GM21786 (cell line): ENCODE measurements around the gene ACSF2.

ENCODE experiments used
- ATAC-seq: cut with Tn5 transposase; IDR thresholded peaks from one replicate; pipeline ENCODE4 v1.9.1; 2021; ENCODE audit not compliant: unreplicated experiment

Gene ACSF2

DNA sequence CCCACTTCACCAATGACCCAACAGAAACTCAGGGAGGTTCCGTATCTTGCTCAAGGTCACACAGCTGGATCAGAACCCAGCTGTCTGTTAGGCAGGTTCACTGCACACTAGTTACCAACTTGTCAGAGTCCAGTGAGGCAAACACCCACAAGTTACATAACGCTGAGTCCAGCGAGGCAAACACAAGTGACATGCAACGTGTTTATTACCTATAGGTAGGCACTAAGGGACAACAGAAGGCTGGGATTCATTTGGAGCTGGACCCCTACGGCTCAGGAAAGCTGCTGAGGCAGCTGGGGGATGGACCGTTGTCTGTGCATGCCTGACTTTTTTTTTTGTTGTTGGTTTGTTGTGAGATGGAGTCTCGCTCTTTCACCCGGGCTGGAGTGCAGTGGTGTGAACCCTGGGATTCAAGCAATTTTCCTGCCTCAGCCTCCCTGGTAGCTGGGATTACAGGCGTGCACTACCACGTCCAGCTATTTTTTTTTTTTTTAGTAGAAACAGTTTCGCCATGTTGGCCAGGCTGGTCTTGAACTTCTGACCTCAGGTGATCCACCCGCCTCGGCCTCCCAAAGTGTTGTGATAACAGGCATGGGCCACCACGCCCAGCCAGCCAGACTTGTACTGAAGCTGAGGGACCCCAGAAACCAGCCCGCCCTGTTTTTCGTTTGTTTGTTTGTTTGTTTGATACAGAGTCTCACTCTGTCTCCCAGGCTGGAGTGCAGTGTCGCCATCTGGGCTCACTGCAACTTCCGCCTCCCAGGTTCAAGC lies 50.7 kb downstream of the ACSF2 start:
- ATAC-seq = no peak

DNA sequence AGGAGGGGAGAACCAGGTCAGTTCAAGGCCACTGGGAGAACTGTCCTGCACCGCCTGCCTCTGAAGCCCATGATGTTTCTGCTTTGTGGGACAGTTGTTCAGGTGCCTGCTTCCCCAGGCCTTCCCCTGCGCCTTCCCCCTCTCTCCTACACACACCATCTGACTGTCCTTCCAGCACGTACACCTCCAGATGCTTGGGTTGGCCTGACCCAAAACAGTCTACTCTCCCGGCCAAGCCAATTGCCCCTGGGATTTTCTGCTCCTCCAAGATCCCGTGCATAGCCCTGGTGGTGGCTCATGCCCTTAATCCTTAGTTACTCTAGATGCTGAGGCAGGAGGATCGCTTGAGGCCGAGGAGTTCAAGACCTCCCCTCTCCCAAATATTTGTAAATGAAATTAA lies 52.0 kb downstream of the ACSF2 start:
- no peak for ATAC-seq

DNA sequence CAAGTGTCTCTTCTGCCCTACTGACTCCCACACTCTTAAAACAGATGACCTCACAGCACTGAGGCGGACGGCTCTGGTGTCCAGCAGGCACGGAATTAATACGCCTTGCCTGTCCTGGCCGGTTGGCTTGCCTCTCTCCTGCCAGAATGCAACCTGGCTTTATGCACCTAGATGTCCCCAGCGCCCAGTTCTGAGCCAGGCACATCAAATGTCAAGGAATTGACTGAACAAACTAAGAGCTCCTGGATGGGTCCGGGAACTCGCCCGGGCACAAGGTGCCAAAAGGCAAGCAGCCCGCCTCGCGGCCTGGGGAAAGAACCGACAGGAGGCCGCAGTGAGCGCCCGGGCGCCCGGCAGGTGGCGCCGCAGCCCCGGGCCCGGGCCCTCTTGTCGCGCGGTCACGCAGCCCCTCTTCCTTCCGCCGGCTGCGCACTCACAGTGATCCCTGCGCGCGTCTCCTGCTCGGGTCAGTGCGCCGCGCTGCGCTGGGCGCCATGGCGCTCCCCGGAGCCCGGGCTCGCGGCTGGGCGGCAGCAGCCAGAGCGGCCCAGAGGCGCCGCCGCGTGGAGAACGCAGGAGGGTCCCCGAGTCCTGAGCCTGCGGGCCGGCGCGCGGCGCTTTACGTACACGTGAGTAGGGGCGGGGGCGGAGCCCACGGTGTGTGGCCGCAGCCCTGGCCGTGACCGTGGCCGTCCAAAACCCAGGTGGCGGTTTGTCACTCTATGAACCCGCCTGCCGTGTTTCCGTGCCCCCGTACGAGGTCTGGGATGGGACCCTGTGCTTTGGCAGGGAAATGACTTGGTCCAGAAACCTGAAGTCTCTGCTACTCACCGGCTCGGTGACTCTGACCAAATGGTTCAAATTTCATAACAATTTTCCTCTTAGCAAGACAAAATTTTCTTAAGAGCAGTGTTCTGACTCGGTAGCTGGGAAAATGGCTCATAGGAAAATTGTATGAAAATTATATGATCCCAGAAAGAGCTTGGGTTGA lies 52.7 kb downstream of the ACSF2 start, which contains the start of gene RSAD1:
RSAD1 (plus strand) TSS at position 470 of the 991 bp plus-strand sequence; CDS start at position 495, 25 bp downstream.
- ATAC-seq = peak; percentile 85

DNA sequence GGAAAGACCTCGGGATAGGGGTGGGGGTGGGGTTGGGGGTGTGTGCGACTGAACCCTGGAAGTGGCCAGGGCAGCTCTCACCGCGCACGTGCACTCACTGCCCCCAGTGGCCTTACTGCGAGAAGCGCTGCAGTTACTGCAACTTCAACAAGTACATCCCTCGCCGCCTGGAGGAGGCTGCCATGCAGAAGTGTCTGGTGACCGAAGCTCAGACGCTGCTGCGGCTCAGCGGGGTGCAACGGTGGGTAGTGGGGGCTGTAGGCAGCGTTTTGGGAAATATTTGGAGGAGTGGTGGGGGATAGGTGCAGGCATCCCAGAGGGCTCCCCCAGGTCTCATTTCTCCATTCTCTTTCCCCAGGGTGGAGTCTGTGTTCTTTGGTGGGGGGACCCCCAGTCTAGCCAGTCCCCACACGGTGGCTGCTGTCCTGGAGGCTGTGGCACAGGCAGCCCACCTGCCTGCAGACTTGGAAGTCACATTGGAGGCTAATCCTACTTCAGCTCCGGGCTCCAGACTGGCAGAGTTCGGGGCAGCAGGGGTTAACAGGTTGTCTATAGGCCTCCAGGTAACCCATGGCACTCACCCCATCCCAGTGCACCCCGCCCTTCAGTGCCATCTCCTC lies 53.6 kb downstream of the ACSF2 start:
- ATAC-seq = no peak

DNA sequence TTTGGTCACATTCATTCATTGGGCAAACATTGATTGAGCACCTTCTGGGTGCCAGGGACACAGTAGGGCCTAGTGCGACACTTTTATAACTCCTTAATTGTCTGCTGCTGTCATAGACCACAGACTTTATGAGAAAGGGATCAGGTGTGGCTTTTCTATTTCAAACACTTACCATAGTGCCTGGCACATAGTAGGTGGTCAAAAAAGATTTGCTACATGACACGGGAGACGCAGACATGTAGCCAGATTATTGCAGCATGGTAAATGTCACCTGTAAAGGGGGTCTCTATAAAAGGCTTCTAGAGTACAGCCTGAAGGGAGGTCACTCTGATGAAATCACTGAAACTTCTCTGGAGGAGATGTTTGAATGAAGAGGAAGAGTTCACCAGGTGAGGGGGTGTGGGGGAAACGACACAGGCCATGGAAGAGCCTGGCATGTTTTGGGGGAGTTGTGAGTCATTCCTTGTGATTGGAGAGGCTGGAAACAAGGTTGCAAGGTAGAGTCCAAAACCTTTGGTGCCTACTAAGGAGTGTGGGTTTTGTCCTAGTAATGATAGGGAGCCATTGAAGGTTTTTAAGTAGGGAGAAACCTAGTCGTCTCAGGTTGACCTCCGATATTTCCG lies 54.2 kb downstream of the ACSF2 start:
- ATAC-seq = no peak

DNA sequence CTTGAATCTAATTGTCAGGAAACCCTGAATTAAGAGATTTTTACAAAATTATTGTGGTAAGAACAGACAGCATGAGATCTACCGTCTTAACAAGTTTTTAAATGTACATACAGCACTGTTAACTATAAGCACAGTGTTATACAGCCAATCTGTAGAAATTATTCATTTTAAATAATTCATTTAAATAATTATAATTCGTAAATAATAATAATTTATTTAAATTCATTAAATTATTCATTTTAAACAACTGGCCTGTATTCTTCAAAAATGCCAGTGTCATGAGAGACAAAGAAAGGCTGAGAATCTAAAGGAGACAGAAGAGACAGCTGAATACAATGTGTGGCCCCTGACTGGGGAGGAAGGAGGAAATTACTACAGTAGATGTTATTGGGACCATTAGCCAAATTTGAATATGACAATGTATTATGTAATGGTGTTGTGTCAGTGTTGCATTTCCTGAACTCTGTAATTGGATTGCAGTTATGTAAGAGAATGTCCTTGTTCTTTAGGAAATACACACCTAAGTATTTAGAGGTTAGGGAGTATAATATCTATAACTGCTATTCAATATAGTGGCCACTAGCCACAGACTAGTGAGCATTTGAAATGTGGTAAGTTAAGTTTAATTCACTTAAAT lies 55.0 kb downstream of the ACSF2 start:
- ATAC-seq = no peak

DNA sequence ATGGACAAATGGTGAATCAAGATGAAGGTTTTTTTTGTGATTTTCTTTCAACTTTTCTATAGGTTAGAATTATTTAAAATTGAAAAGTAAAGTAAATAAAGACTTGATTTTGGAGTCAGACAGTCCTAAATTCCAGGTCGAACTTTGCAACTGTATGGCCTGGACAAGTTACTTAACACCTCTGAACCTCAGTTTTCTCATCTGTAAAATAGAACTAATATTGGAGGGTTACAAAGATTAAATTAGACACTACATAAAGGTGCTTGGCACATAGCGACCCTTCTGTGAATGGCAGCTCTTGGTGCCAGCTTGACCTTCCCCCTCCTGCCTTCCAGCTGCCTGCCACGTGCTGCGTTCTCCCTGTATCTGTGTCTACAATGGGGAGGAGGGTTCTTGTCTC lies 55.6 kb downstream of the ACSF2 start:
- ATAC-seq = no peak

DNA sequence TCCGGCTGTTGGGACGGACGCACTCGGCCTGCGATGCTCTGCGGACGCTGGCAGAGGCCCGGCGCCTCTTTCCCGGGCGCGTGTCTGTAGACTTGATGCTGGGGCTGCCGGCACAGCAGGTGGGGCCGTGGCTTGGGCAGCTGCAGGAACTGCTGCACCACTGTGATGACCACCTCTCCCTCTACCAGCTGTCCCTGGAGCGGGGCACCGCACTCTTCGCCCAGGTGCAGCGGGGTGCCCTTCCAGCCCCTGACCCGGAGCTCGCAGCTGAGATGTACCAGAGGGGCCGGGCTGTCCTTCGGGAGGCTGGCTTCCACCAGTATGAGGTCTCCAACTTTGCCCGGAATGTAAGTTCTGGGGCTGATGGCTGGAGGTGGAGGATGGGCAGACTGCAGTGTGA lies 56.1 kb downstream of the ACSF2 start:
- no peak for ATAC-seq

DNA sequence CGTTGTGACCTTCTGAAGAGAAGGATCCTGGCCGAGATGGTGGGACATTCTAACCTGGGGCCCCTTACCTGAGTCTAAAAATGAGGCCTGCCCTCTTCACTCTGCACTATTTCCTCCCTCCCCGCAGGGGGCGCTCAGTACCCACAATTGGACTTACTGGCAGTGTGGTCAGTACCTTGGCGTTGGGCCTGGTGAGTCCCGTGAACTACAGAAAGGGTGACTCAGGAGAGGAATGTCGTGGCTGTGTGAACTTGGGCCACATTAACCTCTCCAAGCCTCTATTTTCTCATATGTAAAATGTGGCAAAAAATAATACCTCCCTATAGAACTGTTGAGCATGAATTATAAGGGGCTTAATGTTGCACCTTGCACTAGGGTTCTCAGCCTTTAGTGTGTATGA lies 56.5 kb downstream of the ACSF2 start:
- peak; percentile 36 for ATAC-seq

DNA sequence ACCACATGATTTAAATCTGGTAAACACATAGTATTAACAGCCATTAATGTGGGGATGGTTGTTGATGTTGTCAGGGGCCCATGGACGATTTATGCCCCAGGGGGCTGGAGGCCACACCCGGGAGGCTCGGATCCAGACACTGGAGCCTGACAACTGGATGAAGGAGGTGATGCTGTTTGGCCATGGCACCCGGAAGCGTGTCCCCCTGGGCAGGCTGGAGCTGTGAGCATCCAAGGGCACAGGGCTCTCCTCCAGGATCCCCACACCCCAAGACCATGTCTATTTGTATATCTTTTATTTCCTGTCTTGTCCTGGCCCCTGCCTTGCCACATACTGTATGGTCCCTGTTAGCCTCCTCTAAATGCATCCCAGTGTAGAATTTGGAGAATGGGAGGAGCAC lies 57.2 kb downstream of the ACSF2 start:
- ATAC-seq = no peak

DNA sequence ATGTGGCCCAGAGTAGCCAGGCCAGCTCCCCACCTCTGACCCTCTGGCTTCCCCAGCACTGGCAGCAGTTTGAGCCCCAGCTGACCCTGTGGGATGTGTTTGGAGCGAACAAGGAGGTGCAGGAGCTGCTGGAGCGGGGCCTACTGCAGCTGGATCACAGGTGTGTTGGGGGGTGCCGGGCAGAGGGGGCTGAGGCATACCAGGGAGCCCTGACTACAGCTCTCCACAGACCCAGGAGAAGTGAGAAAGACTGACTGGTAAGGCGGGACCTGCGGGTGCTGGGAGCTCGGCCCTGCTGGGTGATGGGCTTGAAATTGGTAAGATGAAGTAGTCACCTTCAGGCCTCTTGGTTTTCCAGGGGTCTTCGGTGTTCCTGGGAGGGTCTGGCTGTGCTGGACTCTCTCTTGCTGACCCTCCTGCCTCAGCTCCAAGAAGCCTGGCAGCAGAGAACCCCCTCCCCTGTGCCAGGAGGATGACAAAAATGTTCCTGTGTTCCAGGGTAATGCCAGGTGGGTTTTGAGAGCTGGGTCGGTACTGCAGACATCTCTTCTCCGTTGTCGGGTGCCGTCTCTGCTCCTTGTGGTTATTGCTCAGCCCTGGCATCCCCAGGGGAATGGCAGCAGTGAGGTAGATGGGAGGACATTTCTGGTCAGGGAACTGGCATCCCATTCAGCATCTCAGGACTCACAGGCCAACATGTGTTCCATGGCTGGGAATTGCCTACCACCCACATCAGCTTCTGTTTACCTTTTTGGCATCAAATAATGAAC lies 58.6 kb downstream of the ACSF2 start:
- ATAC-seq = no peak

DNA sequence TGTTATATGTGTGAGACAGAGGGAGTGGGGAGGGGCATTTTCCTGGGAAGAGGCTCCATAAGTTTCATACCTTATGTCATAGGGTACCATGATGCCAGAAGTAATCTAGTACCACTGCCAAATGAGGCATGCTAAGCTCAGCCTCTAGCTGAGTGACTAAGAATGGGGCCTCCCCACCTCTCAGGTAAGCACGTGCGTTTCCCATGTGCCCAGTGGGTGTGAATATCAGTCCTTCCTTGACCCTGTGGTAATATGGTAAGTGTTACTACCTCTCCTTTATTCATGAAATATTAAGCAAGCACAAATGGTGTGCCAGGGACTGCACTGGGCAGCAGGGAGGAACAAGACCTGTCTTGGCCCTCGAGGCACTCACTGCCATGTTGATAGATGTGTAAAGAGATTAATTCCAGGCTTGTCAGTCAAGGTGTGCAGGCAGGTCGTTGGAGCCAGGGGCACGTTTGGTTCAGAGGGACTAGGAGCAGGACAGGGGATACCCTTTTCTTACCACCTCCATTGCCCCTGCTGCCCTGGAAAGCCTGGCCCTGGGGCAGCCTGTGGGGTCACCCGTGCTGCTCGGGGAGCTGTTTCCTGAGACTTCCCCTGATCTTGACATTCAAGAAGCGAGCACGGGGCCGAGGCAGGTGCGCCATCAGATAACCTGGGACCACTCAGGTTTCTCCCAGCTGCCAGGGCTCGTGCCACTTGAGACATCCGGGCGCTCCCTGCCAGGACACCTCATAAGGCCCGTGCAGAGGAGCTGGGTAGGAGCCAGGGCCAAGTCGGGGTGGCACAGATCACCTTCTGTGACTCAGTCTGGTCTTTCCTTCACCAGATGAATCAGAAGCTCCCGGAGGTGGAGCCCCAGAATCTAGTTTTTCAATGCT lies 61.4 kb downstream of the ACSF2 start:
- ATAC-seq = no peak

DNA sequence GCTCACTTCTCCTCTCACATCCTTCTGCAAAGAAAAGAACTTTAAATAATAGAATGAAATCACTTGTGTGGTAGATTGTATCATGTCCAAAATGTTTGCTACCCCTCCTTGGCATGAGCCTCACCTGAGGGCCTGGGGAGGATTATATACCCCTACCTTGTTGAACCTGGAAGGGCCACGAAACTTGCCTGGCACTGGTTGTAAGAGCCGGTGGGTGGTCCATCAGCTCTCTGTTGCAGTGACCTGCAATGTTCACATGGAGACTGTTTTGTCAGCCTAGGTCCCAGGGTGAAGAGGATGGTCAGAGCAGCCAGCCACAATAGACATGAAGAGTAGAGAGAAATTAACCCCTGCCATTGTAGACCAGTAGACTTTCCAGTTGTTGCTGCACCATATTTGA lies 62.9 kb downstream of the ACSF2 start:
- no peak for ATAC-seq

DNA sequence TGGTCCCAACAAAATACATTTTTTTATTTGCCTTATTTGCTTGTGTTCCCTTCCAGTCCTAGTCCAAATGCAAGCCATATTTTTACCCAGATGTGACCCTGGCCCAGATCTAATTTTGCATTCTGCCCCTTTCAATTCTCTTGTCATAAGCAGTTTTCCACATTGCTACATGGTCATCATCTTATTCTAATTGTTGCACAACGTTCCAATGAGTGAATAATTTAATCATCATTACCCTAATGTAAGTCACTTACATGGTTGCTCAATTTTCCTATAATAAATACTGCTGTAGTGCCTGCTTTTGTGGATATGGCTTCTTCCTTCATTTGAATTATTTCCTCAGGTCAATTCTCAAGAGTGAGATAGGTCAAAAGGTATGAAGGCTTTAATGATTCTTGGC lies 65.5 kb downstream of the ACSF2 start:
- ATAC-seq = no peak

DNA sequence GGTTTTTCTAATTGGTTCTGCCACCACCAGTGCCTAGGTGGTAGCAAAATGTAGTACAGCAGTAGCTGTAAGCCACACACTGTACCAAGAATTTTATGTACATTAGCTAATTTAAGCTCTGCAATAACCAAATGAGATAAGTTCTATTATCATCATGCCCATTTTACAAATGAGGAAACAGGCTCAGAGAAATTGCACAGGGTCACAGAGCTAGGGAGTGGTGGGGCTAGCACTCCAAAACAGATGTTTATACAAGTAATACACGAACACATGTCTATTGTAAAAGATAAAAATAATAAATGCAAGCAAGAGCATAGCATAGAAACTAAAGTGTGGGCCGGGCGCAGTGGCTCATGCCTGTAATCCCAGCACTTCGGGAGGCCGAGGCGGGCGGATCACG lies 66.2 kb downstream of the ACSF2 start:
- ATAC-seq = no peak

DNA sequence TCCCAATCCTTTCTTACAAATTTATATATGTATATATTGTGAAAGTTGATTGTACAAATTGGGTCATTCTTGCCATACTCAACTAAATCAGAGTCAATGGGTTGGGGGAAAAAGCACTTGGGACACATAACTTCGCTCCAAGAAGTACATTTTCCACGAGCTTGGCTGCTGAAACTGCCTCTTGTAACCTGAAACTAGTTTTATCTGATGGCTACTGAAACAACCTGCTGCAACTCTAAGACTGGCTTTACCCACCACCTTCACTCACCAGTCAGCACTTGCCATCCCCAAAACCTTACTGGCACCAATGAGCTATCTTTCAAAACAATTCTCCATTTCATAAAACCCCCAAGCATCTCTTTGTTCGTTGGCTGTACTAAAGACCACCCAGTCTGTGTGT lies 67.7 kb downstream of the ACSF2 start:
- ATAC-seq = no peak

DNA sequence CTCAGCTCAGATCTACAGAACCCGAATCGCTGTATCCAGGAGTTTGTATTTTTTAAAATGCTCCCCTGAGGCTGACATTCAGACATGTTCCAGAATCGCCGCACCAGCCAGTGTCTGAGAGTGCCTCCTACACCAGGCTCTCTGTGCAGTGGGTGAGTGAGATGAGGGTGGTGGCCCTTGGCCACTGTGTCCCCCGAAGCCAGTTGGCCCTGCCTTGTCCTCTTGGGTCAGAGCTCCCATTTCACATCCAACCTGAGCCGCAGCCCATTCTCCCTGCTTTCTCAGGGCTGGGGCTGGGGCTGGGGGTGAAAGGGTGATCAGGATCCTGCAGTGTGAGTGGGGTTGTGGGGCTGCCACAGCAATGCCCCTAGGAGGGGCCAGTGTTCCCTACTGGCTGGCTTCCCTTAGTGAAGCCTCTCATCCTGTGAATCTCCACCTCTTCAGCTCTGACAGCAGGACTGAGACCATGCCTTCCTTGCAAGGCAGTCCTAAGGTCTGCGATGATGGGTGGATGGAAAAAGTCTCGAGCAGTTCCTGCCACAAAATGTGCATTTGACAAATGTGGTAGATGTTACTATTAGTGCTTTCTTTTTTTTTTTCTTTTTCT lies 69.3 kb downstream of the ACSF2 start:
- no peak for ATAC-seq

DNA sequence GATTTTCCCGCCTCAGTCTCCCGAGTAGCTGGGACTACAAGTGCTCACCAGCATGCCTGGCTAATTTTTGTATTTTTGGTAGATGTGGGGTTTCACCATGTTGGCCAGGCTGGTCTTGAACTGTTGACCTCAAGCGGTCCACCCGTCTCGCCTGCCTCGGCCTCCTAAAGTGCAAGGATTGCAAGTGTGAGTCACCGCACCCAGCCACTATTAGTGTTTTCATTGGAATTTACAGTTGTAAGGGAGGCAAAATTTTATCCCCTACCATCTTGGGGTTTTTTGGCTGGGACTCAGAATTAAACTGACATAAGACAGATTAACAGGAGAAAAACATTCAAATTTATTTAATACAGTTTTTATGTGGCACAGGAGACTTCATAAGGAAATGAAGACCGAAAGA lies 69.9 kb downstream of the ACSF2 start:
- no peak for ATAC-seq
